ENCODE data around the gene NCK2. TPM values are rescaled to one million over a fixed set of nuclear protein-coding genes. Genes with fewer than 3 reads are reported as not detected.

The NCK2 gene
- total RNA-seq, 1 experiment from 2014 or later: 26.7 TPM

GRCh38 chr2:105865222-105865913 is 120.7 kb downstream of the NCK2 start:
- Histone ChIP-seq H3K27ac (ENCODE audit: low read depth, low read length) (no peak overlapping the region), H3K9me3 (ENCODE audit: control insufficient read depth in 1 of 2, insufficient read depth in 1 of 2, low read depth in 1 of 2, low read length in 2 of 2) (no peaks in the 10 kb centered on the region), H3K4me2 (ENCODE audit: low read length) (no peak overlapping the region), H3K27me3 (ENCODE audit: insufficient read depth, low read length) (no peaks in the 10 kb centered on the region), H3K79me2 (ENCODE audit: insufficient read depth, low read length) (peaks cover 6% of the 10 kb centered on the region; the same call in 1 of the 2 replicates), H3K9ac (ENCODE audit: low read length) (no peak overlapping the region), H3K4me3 (replicated peaks in 1 of 2; ENCODE audit: low read depth in 1 of 2, low read length in 2 of 2) (no peak overlapping the region), H4K20me1 (ENCODE audit: insufficient read depth) (no peaks in the 10 kb centered on the region), H3K36me3 (ENCODE audit: control insufficient read depth in 1 of 2, insufficient read depth in 2 of 2, low read length in 2 of 2) (no peaks in the 10 kb centered on the region), H2AFZ (ENCODE audit: low read depth, low read length, poor library complexity, severe bottlenecking) (no peak overlapping the region), H3K9me2 (ENCODE audit: insufficient read depth) (no peaks in the 10 kb centered on the region), H3K4me1 (ENCODE audit: control insufficient read depth in 1 of 2, insufficient read depth in 2 of 2, low read length in 2 of 2) (peaks cover 0 to 7% of the 10 kb centered on the region in 2 experiments; a peak in 1 of 4 replicates)
- POLR2A ChIA-PET: no interaction called here
- ATAC-seq (no peak), DNase-seq (ENCODE audit: low read depth, low spot score) (no peak)
- intact Hi-C loops (cut with micrococcal nuclease): no loop called here
- CTCF ChIA-PET: no interaction called here
- TF ChIP-seq CBX3 (IDR thresholded peaks at IDR 0.05; ENCODE audit: low read depth): no peak
- no peak for TF ChIP-seq ZBTB33 (IDR thresholded peaks at IDR 0.05; ENCODE audit: extremely low read depth, insufficient replicate concordance, low read length)
- TF ChIP-seq CTCF (IDR thresholded peaks at IDR 0.05 in 2 of 3, conservative IDR thresholded peaks at IDR 0.05 in 1 of 3; ENCODE audit: borderline replicate concordance in 1 of 3, insufficient read depth in 1 of 3, low read depth in 2 of 3, low read length in 2 of 3): no peak
- BruUV-seq (replicated peaks): no TSS peak
- RAD21 ChIA-PET (ENCODE audit: low non-redundant PET in 1 of 2, low total read pairs in 2 of 2, uncharacterized antibody in 2 of 2, unreplicated experiment in 2 of 2): no interaction called here
